Endothelial cell of umbilical vein (primary cell): Measurements from ENCODE around the gene TGFBR3. TPM values are rescaled to one million over a fixed set of nuclear protein-coding genes. Genes with fewer than 3 reads are reported as not detected.

Experiments
- BruUV-seq: library from RNA; stranded (reverse); fragments of 400-500 nt; replicated peaks from 2 replicates; lab custom pipeline; 2021; lab: Mats Ljungman, UMichigan
- CTCF ChIA-PET: fragments of 300-600, 350-600 bp; sonication (Branson Sonifier 250); formaldehyde crosslinking; loops from one replicate; lab custom pipeline; 2021; ENCODE audit warnings: antibody characterized with exemption, inconsistent platforms; lab: Charles Lee
- POLR2A ChIA-PET: fragments of 300-600, 350-600 bp; sonication (Branson Sonifier 250); formaldehyde crosslinking; loops from one replicate; lab custom pipeline; 2021; ENCODE audit warnings: antibody characterized with exemption, inconsistent platforms; lab: Charles Lee
- DNase-seq: peaks from one replicate; pipeline ENCODE4 v3.0.0-alpha.2; 2011; ENCODE audit warnings: low read depth, low spot score
- FAIRE-seq: peaks from 2 replicates; lab custom pipeline; 2011; peaks lifted over from hg19 to GRCh38; lab: Jason Lieb, UNC
- H2AFZ ChIP-seq: 2 replicates; pipeline ENCODE4 v1.6.0; 2012; ENCODE audit warnings: low read depth, low read length, control low read depth, inconsistent platforms
- H3K27ac ChIP-seq: 2 replicates; pipeline ENCODE4 v1.5.1; 2011; ENCODE audit warnings: low read depth, mild to moderate bottlenecking, control low read depth, low read length, moderate library complexity; ENCODE audit not compliant: insufficient read depth
- H3K27me3 ChIP-seq, 2 experiments: 2 replicates each; pipeline versions ENCODE4 v1.6.0 to v1.6.1; 2011; ENCODE audit warnings: low read length in 2 of 2, mixed read lengths in 1 of 2; ENCODE audit not compliant: control insufficient read depth in 2 of 2, insufficient read depth in 2 of 2
- H3K36me3 ChIP-seq, 2 experiments: 2 replicates in 1 of 2; 3 replicates in 1 of 2; pipeline ENCODE4 v1.5.1; 2011; ENCODE audit warnings: low read length in 2 of 2, mild to moderate bottlenecking in 1 of 2, moderate library complexity in 1 of 2; ENCODE audit not compliant: control insufficient read depth in 2 of 2, insufficient read depth in 2 of 2; ENCODE audit errors: extremely low read depth in 1 of 2
- H3K4me1 ChIP-seq: 3 replicates; pipeline ENCODE4 v1.5.1; 2011; ENCODE audit warnings: mild to moderate bottlenecking, low read length; ENCODE audit not compliant: control insufficient read depth, insufficient read depth; ENCODE audit errors: extremely low read depth
- H3K4me2 ChIP-seq: 2 replicates; pipeline ENCODE4 v1.6.1; 2011; ENCODE audit warnings: low read length, control low read depth, mixed read lengths; ENCODE audit not compliant: insufficient read depth
- H3K4me3 ChIP-seq, 3 experiments: fragments of 200-600 bp in 1 of 3; sonication (generic), shearing (Covaris generic) in 1 of 3; replicated peaks in 1 of 3; 2 replicates each; pipeline ENCODE4 v1.5.1; 2011 to 2016; ENCODE audit warnings: control low read depth in 3 of 3, low read length in 3 of 3, mild to moderate bottlenecking in 2 of 3, inconsistent platforms in 1 of 3, low read depth in 1 of 3, moderate library complexity in 1 of 3; ENCODE audit not compliant: insufficient read depth in 1 of 3
- H3K79me2 ChIP-seq: 2 replicates; pipeline ENCODE4 v1.6.0; 2012; ENCODE audit warnings: low read length, inconsistent platforms; ENCODE audit not compliant: control insufficient read depth, insufficient read depth
- H3K9ac ChIP-seq: replicated peaks from 2 replicates; pipeline ENCODE3; 2011; ENCODE audit warnings: low read length, control low read depth; ENCODE audit not compliant: insufficient read depth; ENCODE audit errors: extremely low read depth
- H3K9me1 ChIP-seq: replicated peaks from 3 replicates; pipeline ENCODE4 v1.6.0; 2011; ENCODE audit warnings: mild to moderate bottlenecking, low read length; ENCODE audit not compliant: control insufficient read depth, insufficient read depth; ENCODE audit errors: extremely low read depth
- H3K9me3 ChIP-seq: replicated peaks from 2 replicates; pipeline ENCODE4 v1.5.1; 2012; ENCODE audit warnings: low read length, inconsistent platforms; ENCODE audit not compliant: control insufficient read depth, insufficient read depth
- H4K20me1 ChIP-seq: replicated peaks from 2 replicates; pipeline ENCODE3; 2011; ENCODE audit warnings: mild to moderate bottlenecking, low read length; ENCODE audit not compliant: control insufficient read depth, insufficient read depth; ENCODE audit errors: extremely low read depth
- EZH2 ChIP-seq: IDR thresholded peaks from 2 replicates; pipeline ENCODE4 v1.6.1; 2012; ENCODE audit warnings: borderline replicate concordance, low read depth, mild to moderate bottlenecking, moderate library complexity, low read length, inconsistent platforms; ENCODE audit not compliant: severe bottlenecking
- FOS ChIP-seq: IDR thresholded peaks from 2 replicates; pipeline ENCODE4 v1.6.1; 2011; ENCODE audit warnings: mild to moderate bottlenecking, low read length, moderate library complexity, borderline replicate concordance; ENCODE audit not compliant: insufficient read depth
- GATA2 ChIP-seq: IDR thresholded peaks from 2 replicates; pipeline ENCODE4 v1.7.0; 2011; ENCODE audit warnings: low read depth, mild to moderate bottlenecking, moderate library complexity, mixed read lengths, low read length; ENCODE audit not compliant: insufficient read length, insufficient read depth
- JUN ChIP-seq: IDR thresholded peaks from 2 replicates; pipeline ENCODE4 v1.6.1; 2011; ENCODE audit warnings: borderline replicate concordance, low read depth; ENCODE audit not compliant: insufficient read length, insufficient read depth
- MYC ChIP-seq: IDR thresholded peaks from one replicate; pipeline ENCODE4 v1.6.1; 2011; ENCODE audit warnings: mild to moderate bottlenecking, low read depth, low read length
- POLR2A ChIP-seq: IDR thresholded peaks from 2 replicates; pipeline ENCODE4 v1.6.1; 2012; ENCODE audit warnings: low read depth, mild to moderate bottlenecking, control low read depth, low read length
- POLR2AphosphoS5 ChIP-seq: IDR thresholded peaks from 2 replicates; pipeline ENCODE4 v1.6.1; 2012; ENCODE audit warnings: low read depth, mild to moderate bottlenecking, control low read depth, low read length, moderate library complexity; ENCODE audit not compliant: insufficient read depth
- dilution Hi-C: fragments of 300-500 bp; cut with MboI; formaldehyde crosslinking; loops from one replicate; pipeline ENCODE4 v1.15.0; 2019; ENCODE audit warnings: low sequenced_read_pairs; ENCODE audit not compliant: extremely low pct_ligation_motif_present
- intact Hi-C: fragments of 100-400 bp; cut with micrococcal nuclease; formaldehyde crosslinking; loops from one replicate; pipeline ENCODE4 v1.10.0; 2022
- polyA plus RNA-seq, 4 experiments: library from polyadenylated mRNA; depleted of rRNA in 3 of 4; stranded (reverse) in 3 of 4; unstranded in 1 of 4; fragments of >200 nt; gene quantifications; 2 replicates each; pipeline versions ENCODE4 v1.2.1 to v1.2.3, GENCODE V29; 2011 to 2012; ENCODE audit warnings: missing spikeins in 1 of 4
- total RNA-seq: library from RNA; stranded (reverse); gene quantifications from 2 replicates; pipeline ENCODE4 v1.2.3, GENCODE V29; 2021
- TF ChIP-seq, protein P1 (sequence below): IDR thresholded peaks from 2 replicates; pipeline ENCODE4 v1.6.1; 2011; ENCODE audit not compliant: insufficient read depth, insufficient read length
- TF ChIP-seq, protein P2 (sequence below), 2 donors: IDR thresholded peaks; 1 replicate in 1 of 2; 2 replicates in 1 of 2; pipeline ENCODE4 v1.5.1; 2011; ENCODE audit warnings: low read length in 2 of 2, mild to moderate bottlenecking in 2 of 2, moderate library complexity in 2 of 2, control low read depth in 1 of 2, inconsistent platforms in 1 of 2, low read depth in 1 of 2; ENCODE audit not compliant: insufficient read depth in 1 of 2; ENCODE audit errors: extremely low read depth in 1 of 2

Gene TGFBR3
- total and polyA plus RNA-seq, 2 donors (not counting 3 experiments of a cell fraction or from before 2014, with no cell fraction given): 8.0 to 13.4 TPM

DNA sequence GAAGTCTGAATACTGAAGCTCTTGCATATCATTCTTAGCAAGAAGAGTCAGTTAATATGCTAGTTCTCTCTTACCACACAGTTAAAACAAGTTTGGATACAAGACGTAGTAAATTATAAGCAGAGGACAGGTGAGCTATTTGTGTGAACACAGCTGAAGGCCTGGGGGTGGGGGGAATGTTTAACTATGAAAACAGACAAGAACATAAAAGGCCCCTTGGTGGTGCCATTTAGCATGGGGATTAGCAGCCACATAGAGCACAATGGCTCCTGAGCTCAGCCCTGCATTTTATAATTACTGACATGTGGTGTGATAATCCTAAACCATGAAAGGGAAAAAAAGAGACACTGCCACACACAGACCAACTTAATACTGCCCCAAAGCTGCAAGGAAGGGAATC, 94.8 kb downstream of the TGFBR3 start:
- H2AFZ ChIP-seq: no peak overlapping the region
- DNase-seq: no peak
- H3K9me1 ChIP-seq: no peaks in the 10 kb centered on the region
- H3K4me3 ChIP-seq: no peak overlapping the region
- intact Hi-C loops: loop anchor here (5.0 kb wide), 1 partner anchor 136 kb away; no protein-coding TSS in a partner anchor
- H3K9me3 ChIP-seq: no peaks in the 10 kb centered on the region
- no peaks in the 10 kb centered on the region for H3K36me3 ChIP-seq
- no peaks in the 10 kb centered on the region for H4K20me1 ChIP-seq
- no peak overlapping the region for H3K27ac ChIP-seq
- no peaks in the 10 kb centered on the region for H3K27me3 ChIP-seq
- H3K79me2 ChIP-seq: no peaks in the 10 kb centered on the region
- H3K9ac ChIP-seq: no peak overlapping the region
- ChIA-PET CTCF (interaction anchor here (1.6 to 2.5 kb wide), 3 partner anchors 10 to 39 kb away, joined by 3 to 7 read pairs (median 6); no protein-coding TSS in a partner anchor), POLR2A (no interaction called here)
- dilution Hi-C loops: no loop called here
- peaks cover 14% of the 10 kb centered on the region for H3K4me1 ChIP-seq
- no peak for FAIRE-seq
- H3K4me2 ChIP-seq: no peak overlapping the region
- BruUV-seq: no TSS peak
- TF ChIP-seq GATA2 (no peak), FOS (no peak), POLR2A (no peak), JUN (no peak), MYC (no peak), POLR2AphosphoS5 (no peak), EZH2 (no peak)
- TF ChIP-seq, protein P1, sequence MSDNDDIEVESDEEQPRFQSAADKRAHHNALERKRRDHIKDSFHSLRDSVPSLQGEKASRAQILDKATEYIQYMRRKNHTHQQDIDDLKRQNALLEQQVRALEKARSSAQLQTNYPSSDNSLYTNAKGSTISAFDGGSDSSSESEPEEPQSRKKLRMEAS: no peak
- TF ChIP-seq, protein P2, sequence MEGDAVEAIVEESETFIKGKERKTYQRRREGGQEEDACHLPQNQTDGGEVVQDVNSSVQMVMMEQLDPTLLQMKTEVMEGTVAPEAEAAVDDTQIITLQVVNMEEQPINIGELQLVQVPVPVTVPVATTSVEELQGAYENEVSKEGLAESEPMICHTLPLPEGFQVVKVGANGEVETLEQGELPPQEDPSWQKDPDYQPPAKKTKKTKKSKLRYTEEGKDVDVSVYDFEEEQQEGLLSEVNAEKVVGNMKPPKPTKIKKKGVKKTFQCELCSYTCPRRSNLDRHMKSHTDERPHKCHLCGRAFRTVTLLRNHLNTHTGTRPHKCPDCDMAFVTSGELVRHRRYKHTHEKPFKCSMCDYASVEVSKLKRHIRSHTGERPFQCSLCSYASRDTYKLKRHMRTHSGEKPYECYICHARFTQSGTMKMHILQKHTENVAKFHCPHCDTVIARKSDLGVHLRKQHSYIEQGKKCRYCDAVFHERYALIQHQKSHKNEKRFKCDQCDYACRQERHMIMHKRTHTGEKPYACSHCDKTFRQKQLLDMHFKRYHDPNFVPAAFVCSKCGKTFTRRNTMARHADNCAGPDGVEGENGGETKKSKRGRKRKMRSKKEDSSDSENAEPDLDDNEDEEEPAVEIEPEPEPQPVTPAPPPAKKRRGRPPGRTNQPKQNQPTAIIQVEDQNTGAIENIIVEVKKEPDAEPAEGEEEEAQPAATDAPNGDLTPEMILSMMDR (IDR thresholded peaks at IDR 0.05; ENCODE audit: extremely low read depth in 1 of 2, insufficient read depth in 1 of 2, low read depth in 1 of 2, low read length in 2 of 2): no peak
